HUES64 (cell line): ENCODE data around the gene CEACAM3.

Source experiments
- H3K27ac ChIP-seq: 2 replicates; pipeline ENCODE4 v1.7.0; 2013; ENCODE audit warnings: low read depth, low read length, inconsistent platforms
- H3K27me3 ChIP-seq: 2 replicates; pipeline ENCODE4 v1.6.1; 2013; ENCODE audit warnings: mild to moderate bottlenecking, low read length; ENCODE audit not compliant: insufficient read depth
- H3K36me3 ChIP-seq: 2 replicates; pipeline ENCODE4 v1.6.1; 2013; ENCODE audit warnings: mild to moderate bottlenecking, low read length; ENCODE audit not compliant: insufficient read depth
- H3K4me1 ChIP-seq: 2 replicates; pipeline ENCODE4 v1.6.1; 2013; ENCODE audit warnings: mild to moderate bottlenecking, low read length, moderate library complexity; ENCODE audit not compliant: insufficient read depth
- H3K4me3 ChIP-seq: 2 replicates; pipeline ENCODE4 v1.5.1; 2013; ENCODE audit warnings: mild to moderate bottlenecking, low read length, moderate library complexity
- H3K9ac ChIP-seq: 2 replicates; pipeline ENCODE4 v1.6.1; 2013; ENCODE audit warnings: mild to moderate bottlenecking, low read depth, low read length
- H3K9me3 ChIP-seq: 2 replicates; pipeline ENCODE4 v1.6.1; 2013; ENCODE audit warnings: low read depth, low read length; ENCODE audit not compliant: insufficient read depth
- WGBS: fragments of 150-250, 120-280 bp; methylation state at CpG from one replicate; pipeline ENCODE4 v1.1.7; 2013; ENCODE audit warnings: missing lambda C conversion rate; 5-methylcytosine and 5-hydroxymethylcytosine counted together

Gene CEACAM3

DNA sequence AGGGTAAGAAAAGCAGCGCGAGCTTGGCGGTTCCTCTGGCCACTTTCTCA, 48.4 kb downstream of the CEACAM3 start, which contains the start of gene DMRTC2:
Gene DMRTC2, plus strand, starts transcription at position 42 of the 50 bp plus-strand sequence. CDS start 2,387 bp downstream, outside the sequence.
- H3K9me3 ChIP-seq, result no peaks in the 10 kb centered on the region
- 92% methylated on average over 3 of the region's 3 CpGs for WGBS

DNA sequence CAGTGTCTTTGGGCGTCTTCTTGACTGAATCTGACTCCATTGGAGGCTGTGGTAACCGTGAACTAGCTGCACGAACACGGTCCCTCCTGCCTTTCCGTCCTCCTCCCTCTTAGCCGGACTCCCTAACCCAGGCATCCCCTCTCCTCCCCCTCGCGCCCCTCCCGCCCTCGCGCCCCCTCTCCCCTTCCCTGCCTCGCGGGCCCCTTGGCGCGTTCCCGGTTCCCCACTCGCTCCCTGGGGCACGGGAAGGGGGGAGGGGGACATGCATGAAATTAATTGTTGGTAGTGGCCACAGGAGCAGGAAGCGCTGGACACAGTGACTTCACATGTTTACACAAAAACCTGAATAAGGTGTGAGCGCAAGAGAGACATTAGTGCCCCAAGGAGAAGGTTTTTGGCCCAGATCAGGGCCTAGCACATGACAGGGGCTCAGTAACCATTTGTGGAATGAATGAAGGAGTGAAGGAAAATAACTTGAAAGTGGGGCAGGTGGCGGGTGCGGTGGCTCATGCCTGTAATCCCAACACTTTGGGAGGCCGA, 48.7 kb downstream of the CEACAM3 start:
- Histone ChIP-seq H3K4me3 (no peak overlapping the region), H3K27ac (no peak overlapping the region), H3K9ac (no peak overlapping the region), H3K9me3 (no peaks in the 10 kb centered on the region), H3K4me1 (no peaks in the 10 kb centered on the region), H3K27me3 (no peaks in the 10 kb centered on the region; the same call in 1 of the 2 replicates), H3K36me3 (no peaks in the 10 kb centered on the region)
- 90% methylated on average over 15 of the region's 23 CpGs for WGBS

More for the DNA sequence above, 48.4 kb downstream of the CEACAM3 start, which contains the start of gene DMRTC2:
- Histone ChIP-seq H3K9ac (no peak within 1 kb of the TSS), H3K4me1 (no peaks in the 10 kb centered on the region), H3K27ac (no peak within 1 kb of the TSS), H3K36me3 (no peaks in the 10 kb centered on the region), H3K27me3 (no peaks in the 10 kb centered on the region; the same call in 1 of the 2 replicates), H3K4me3 (no peak within 1 kb of the TSS)

- 89% methylated on average over 19 of the region's 19 CpGs for WGBS
- H3K9me3 ChIP-seq, result no peaks in the 10 kb centered on the region
- 0 out of 2 replicates have a peak, but pooled peaks cover 4% of the 10 kb centered on the region for H3K27me3 ChIP-seq
- H3K36me3 ChIP-seq, result no peaks in the 10 kb centered on the region
- no peaks in the 10 kb centered on the region for H3K4me1 ChIP-seq
- H3K27ac ChIP-seq, result no peak overlapping the region
- no peak overlapping the region for H3K4me3 ChIP-seq
- H3K9ac ChIP-seq, result no peak overlapping the region
Measured at GRCh38 chr19:41847351-41848105, 51.1 kb downstream of the CEACAM3 start.

DNA sequence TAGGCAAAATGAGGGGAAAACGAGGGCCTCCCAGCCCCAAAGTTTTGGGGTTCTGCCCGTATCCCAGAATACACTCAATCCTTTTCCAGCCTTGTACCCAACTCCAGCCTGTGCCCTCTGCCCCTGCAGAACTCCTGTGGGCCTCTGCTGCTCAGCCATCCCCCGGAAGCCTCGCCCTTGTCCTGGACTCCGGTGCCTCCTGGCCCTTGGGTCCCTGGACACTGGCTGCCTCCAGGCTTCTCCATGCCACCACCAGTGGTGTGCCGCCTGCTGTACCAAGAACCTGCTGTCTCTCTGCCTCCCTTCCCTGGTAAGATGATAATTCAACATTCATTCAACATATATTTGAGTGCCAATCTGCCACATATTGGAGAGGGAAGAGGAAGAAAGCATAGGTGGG, 52.3 kb downstream of the CEACAM3 start:
- no peaks in the 10 kb centered on the region for H3K4me1 ChIP-seq
- H3K36me3 ChIP-seq, result no peaks in the 10 kb centered on the region
- H3K27ac ChIP-seq, result no peak overlapping the region
- no peak overlapping the region for H3K4me3 ChIP-seq
- no peaks in the 10 kb centered on the region for H3K9me3 ChIP-seq
- H3K9ac ChIP-seq, result no peak overlapping the region
- WGBS, result 83% methylated on average over 6 of the region's 6 CpGs
- 0 out of 2 replicates have a peak, but pooled peaks cover 8% of the 10 kb centered on the region for H3K27me3 ChIP-seq

DNA sequence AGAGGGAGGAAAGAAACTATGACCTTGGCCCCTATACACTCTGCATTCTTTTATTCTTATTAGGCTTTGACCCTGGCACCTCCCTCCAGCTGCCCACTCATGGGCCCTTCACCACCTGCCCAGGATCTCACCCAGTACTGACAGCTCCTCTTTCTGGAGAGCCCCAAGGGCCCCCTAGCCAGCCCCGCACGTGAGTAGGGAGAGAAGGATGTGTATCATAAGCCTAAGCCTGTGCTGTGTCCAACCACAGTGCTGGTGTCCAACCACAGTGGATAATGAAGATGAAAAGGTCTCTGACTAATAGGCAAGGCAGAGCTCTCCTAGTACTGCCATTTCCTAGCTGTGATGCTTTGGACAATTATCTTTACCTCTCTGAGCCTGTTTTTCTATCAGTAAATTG, 52.7 kb downstream of the CEACAM3 start:
- H3K9ac ChIP-seq, result no peak overlapping the region
- H3K4me3 ChIP-seq, result no peak overlapping the region
- H3K27ac ChIP-seq, result no peak overlapping the region
- H3K9me3 ChIP-seq, result no peaks in the 10 kb centered on the region
- 0 out of 2 replicates have a peak, but pooled peaks cover 9% of the 10 kb centered on the region for H3K27me3 ChIP-seq
- H3K36me3 ChIP-seq, result no peaks in the 10 kb centered on the region
- H3K4me1 ChIP-seq, result no peaks in the 10 kb centered on the region
- 86% methylated on average over 2 of the region's 2 CpGs for whole genome bisulfite sequencing

GRCh38 chr19:41850381-41850780, 54.0 kb downstream of the CEACAM3 start:
- Histone ChIP-seq H3K9ac (no peak overlapping the region), H3K9me3 (no peaks in the 10 kb centered on the region), H3K4me1 (no peaks in the 10 kb centered on the region), H3K27me3 (0 out of 2 replicates have a peak, but pooled peaks cover 14% of the 10 kb centered on the region), H3K27ac (no peak overlapping the region), H3K36me3 (no peaks in the 10 kb centered on the region), H3K4me3 (no peak overlapping the region)
- WGBS, result 84% methylated on average over 5 of the region's 5 CpGs

DNA sequence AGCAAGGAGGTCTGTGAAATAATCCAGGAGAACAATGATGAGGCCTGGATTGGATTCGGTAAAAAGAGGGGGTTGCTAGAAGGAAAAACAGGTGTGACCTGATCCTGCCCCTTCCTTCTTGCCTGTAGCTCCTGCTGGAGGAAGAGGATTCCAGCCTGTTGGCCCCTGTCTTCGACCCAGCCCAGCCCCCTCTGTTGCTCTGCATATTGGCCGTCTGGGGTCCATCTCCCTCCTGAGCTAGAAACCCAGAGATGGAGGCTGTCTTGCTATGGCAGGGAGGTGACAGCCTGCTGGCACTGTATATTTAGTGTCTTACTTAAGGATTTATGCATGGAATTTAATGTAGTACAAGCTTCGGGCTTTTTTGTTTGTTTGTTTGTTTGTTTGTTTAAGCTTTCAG, 55.1 kb downstream of the CEACAM3 start:
- H3K4me1 ChIP-seq, result no peaks in the 10 kb centered on the region
- no peaks in the 10 kb centered on the region for H3K36me3 ChIP-seq
- 58% methylated on average over 4 of the region's 4 CpGs for WGBS
- 0 out of 2 replicates have a peak, but pooled peaks cover 14% of the 10 kb centered on the region for H3K27me3 ChIP-seq
- no peak overlapping the region for H3K9ac ChIP-seq
- no peak overlapping the region for H3K27ac ChIP-seq
- no peak overlapping the region for H3K4me3 ChIP-seq
- no peaks in the 10 kb centered on the region for H3K9me3 ChIP-seq

GRCh38 chr19:41853344-41853743, 57.0 kb downstream of the CEACAM3 start:
- H3K4me3 ChIP-seq, result no peak overlapping the region
- no peaks in the 10 kb centered on the region for H3K9me3 ChIP-seq
- H3K27me3 ChIP-seq, result 0 out of 2 replicates have a peak, but pooled peaks cover 14% of the 10 kb centered on the region
- H3K27ac ChIP-seq, result no peak overlapping the region
- no peaks in the 10 kb centered on the region for H3K4me1 ChIP-seq
- H3K9ac ChIP-seq, result no peak overlapping the region
- 70% methylated on average over 2 of the region's 2 CpGs for WGBS
- H3K36me3 ChIP-seq, result no peaks in the 10 kb centered on the region

GRCh38 chr19:41853768-41854167, 57.4 kb downstream of the CEACAM3 start:
- WGBS, result 57% methylated on average over 2 of the region's 2 CpGs
- Histone ChIP-seq H3K27me3 (0 out of 2 replicates have a peak, but pooled peaks cover 14% of the 10 kb centered on the region), H3K9ac (no peak overlapping the region), H3K4me1 (peaks cover under 1% of the 10 kb centered on the region; the same call in 1 of the 2 replicates), H3K9me3 (no peaks in the 10 kb centered on the region), H3K27ac (no peak overlapping the region), H3K36me3 (no peaks in the 10 kb centered on the region), H3K4me3 (no peak overlapping the region)

DNA sequence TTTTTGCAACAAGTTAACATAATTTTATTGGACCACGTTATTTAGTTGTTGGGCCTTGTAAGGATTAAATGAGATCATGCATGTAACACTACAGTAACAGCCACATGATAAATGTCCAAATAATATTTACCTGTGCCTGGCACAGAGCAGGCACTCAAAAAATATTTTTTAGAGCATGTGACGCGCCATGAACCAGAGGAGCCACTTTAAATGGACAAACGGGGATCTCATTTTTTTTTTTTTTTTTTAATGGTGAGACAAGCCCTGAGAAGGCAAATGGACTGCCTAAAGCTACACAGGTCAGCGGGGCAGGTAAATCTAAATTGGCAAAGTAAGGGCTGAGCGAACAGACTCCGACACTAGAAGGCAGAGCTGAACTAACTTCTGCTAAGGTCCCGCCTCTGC, 62.8 kb downstream of the CEACAM3 start:
- 11% methylated on average over 8 of the region's 8 CpGs for WGBS
- Histone ChIP-seq H3K9me3 (no peaks in the 10 kb centered on the region), H3K4me3 (peak overlapping the region; percentile 99), H3K9ac (peak overlapping the region; percentile 50), H3K4me1 (peaks cover 25% of the 10 kb centered on the region), H3K27me3 (0 out of 2 replicates have a peak, but pooled peaks cover 4% of the 10 kb centered on the region), H3K27ac (peak overlapping the region; percentile 43; the same call in 1 of the 2 replicates), H3K36me3 (peaks cover 38% of the 10 kb centered on the region)

- H3K9ac ChIP-seq, result peak within 1 kb of the TSS; percentile 100
- H3K9me3 ChIP-seq, result no peaks in the 10 kb centered on the region
- peaks cover 25% of the 10 kb centered on the region for H3K4me1 ChIP-seq
- peak within 1 kb of the TSS; percentile 99 for H3K4me3 ChIP-seq
- no peaks in the 10 kb centered on the region for H3K27me3 ChIP-seq
- H3K36me3 ChIP-seq, result peaks cover 44% of the 10 kb centered on the region
- H3K27ac ChIP-seq, result peak within 1 kb of the TSS; percentile 86
- under 1% methylated on average over 76 of the region's 76 CpGs for WGBS
Measured at GRCh38 chr19:41859618-41860418, 63.4 kb downstream of the CEACAM3 start, which contains the start of gene RPS19. Gene RPS19 (plus strand): TSS chr19:41860255. CDS start chr19:41860775, 520 bp downstream.
